GM23338 (cell line): Measurements from ENCODE around the gene CACNA1S. TPM values are rescaled to one million over a fixed set of nuclear protein-coding genes. Genes with fewer than 3 reads are reported as not detected.

Experiments used
- ATAC-seq: fragments of 200-7000 bp; cut with Tn5 transposase; 3 replicates; pipeline ENCODE4 v1.9.1; 2020
- DNase-seq: peaks from one replicate; pipeline ENCODE4 v3.0.0-alpha.2; 2015; ENCODE audit warnings: low spot score
- H2AFZ ChIP-seq: fragments of 200-600 bp; sonication (generic); 2 replicates; pipeline ENCODE4 v1.8.0; 2016; ENCODE audit warnings: antibody characterized with exemption, mild to moderate bottlenecking, moderate library complexity
- H3F3A ChIP-seq: fragments of 200-600 bp; sonication (generic); replicated peaks from 2 replicates; pipeline ENCODE4 v1.8.0; 2017; ENCODE audit warnings: antibody characterized with exemption, mixed run types, low read depth
- H3K27ac ChIP-seq: fragments of 200-600 bp; sonication (generic); 2 replicates; pipeline ENCODE4 v1.6.1; 2016; ENCODE audit warnings: low read depth
- H3K27me3 ChIP-seq: fragments of 200-600 bp; sonication (generic); 2 replicates; pipeline ENCODE4 v1.8.0; 2016; ENCODE audit warnings: mild to moderate bottlenecking, mixed run types, moderate library complexity; ENCODE audit not compliant: insufficient read depth
- H3K36me3 ChIP-seq: fragments of 200-600 bp; sonication (generic); 2 replicates; pipeline ENCODE4 v1.8.0; 2016; ENCODE audit warnings: mild to moderate bottlenecking; ENCODE audit not compliant: insufficient read depth
- H3K4me1 ChIP-seq: fragments of 200-600 bp; sonication (generic); 2 replicates; pipeline ENCODE4 v1.8.0; 2016; ENCODE audit warnings: mild to moderate bottlenecking, moderate library complexity; ENCODE audit not compliant: insufficient read depth
- H3K4me2 ChIP-seq: fragments of 200-600 bp; sonication (generic); 2 replicates; pipeline ENCODE4 v1.7.1; 2017; ENCODE audit warnings: mixed run types
- H3K4me3 ChIP-seq: fragments of 200-600 bp; sonication (generic); 2 replicates; pipeline ENCODE4 v1.6.1; 2016; ENCODE audit warnings: mixed run types
- H3K79me2 ChIP-seq: fragments of 200-600 bp; sonication (generic); replicated peaks from 2 replicates; pipeline ENCODE4 v1.8.0; 2017; ENCODE audit warnings: mild to moderate bottlenecking; ENCODE audit not compliant: insufficient read depth
- H3K9me2 ChIP-seq: fragments of 200-600 bp; sonication (generic); 2 replicates; pipeline ENCODE4 v1.8.0; 2017; ENCODE audit not compliant: insufficient read depth
- H4K20me1 ChIP-seq: fragments of 200-600 bp; sonication (generic); replicated peaks from 2 replicates; pipeline ENCODE4 v1.8.0; 2017; ENCODE audit warnings: mild to moderate bottlenecking; ENCODE audit not compliant: insufficient read depth
- H3K27ac Mint-ChIP-seq: 2 replicates; pipeline ENCODE4 v1.8.0; 2020; ENCODE audit warnings: inconsistent platforms, mild to moderate bottlenecking, moderate library complexity, mixed read lengths
- H3K27me3 Mint-ChIP-seq: 3 replicates; pipeline ENCODE4 v1.8.0; 2022; ENCODE audit warnings: low read depth, mild to moderate bottlenecking, moderate library complexity, mixed read lengths, inconsistent platforms; ENCODE audit not compliant: insufficient read depth, poor library complexity
- H3K36me3 Mint-ChIP-seq: 3 replicates; pipeline ENCODE4 v1.8.0; 2021; ENCODE audit warnings: low read depth, mild to moderate bottlenecking, inconsistent platforms, moderate library complexity, mixed read lengths
- H3K4me1 Mint-ChIP-seq: 3 replicates; pipeline ENCODE4 v1.8.0; 2020; ENCODE audit warnings: mild to moderate bottlenecking, inconsistent platforms, mixed read lengths
- H3K4me3 Mint-ChIP-seq: 3 replicates; pipeline ENCODE4 v1.8.0; 2021; ENCODE audit warnings: moderate library complexity, mild to moderate bottlenecking, inconsistent platforms, mixed read lengths
- H3K9me3 Mint-ChIP-seq: 3 replicates; pipeline ENCODE4 v1.8.0; 2020; ENCODE audit warnings: moderate library complexity, mild to moderate bottlenecking, inconsistent platforms, mixed read lengths
- CREB1 ChIP-seq: fragments of 250-450 bp; sonication (Bioruptor Pico); IDR thresholded peaks from 2 replicates; pipeline ENCODE4 v1.5.0; 2020; ENCODE audit warnings: low read depth, mild to moderate bottlenecking, moderate library complexity
- ETS1 ChIP-seq: IDR thresholded peaks from 2 replicates; pipeline ENCODE4 v1.6.1; 2016; ENCODE audit warnings: antibody characterized with exemption
- EZH2 ChIP-seq: fragments of 200-600 bp; sonication (generic); IDR thresholded peaks from one replicate; pipeline ENCODE4 v1.8.0; 2017; ENCODE audit warnings: antibody characterized with exemption, mild to moderate bottlenecking, low read depth; ENCODE audit not compliant: unreplicated experiment
- EZH2phosphoT487 ChIP-seq: fragments of 200-600 bp; sonication (generic); IDR thresholded peaks from one replicate; pipeline ENCODE4 v1.8.1; 2018; ENCODE audit warnings: antibody characterized with exemption; ENCODE audit not compliant: unreplicated experiment
- JUNB ChIP-seq: IDR thresholded peaks from one replicate; pipeline ENCODE4 v1.6.1; 2016; ENCODE audit warnings: antibody characterized with exemption; ENCODE audit not compliant: unreplicated experiment
- NANOG ChIP-seq: IDR thresholded peaks from 2 replicates; pipeline ENCODE4 v1.6.1; 2016; ENCODE audit warnings: antibody characterized with exemption, borderline replicate concordance
- POLR2AphosphoS5 ChIP-seq: IDR thresholded peaks from 2 replicates; pipeline ENCODE4 v1.6.1; 2016; ENCODE audit warnings: antibody characterized with exemption, low read depth
- REST ChIP-seq: IDR thresholded peaks from one replicate; pipeline ENCODE4 v1.6.1; 2018; ENCODE audit warnings: antibody characterized with exemption; ENCODE audit not compliant: unreplicated experiment
- STAT1 ChIP-seq: IDR thresholded peaks from one replicate; pipeline ENCODE4 v1.6.1; 2016; ENCODE audit warnings: antibody characterized with exemption; ENCODE audit not compliant: unreplicated experiment
- ZNF114 ChIP-seq: fragments of 250-450 bp; sonication (Bioruptor Pico); IDR thresholded peaks from 2 replicates; pipeline ENCODE4 v1.5.0; 2020; ENCODE audit warnings: mild to moderate bottlenecking, moderate library complexity
- ZNF331 ChIP-seq: fragments of 250-450 bp; sonication (Bioruptor Pico); IDR thresholded peaks from 2 replicates; pipeline ENCODE4 v1.5.0; 2020; ENCODE audit warnings: low read depth, mild to moderate bottlenecking, moderate library complexity
- ZNF462 ChIP-seq: fragments of 250-450 bp; sonication (Bioruptor Pico); IDR thresholded peaks from 2 replicates; pipeline ENCODE4 v1.5.0; 2020; ENCODE audit warnings: mild to moderate bottlenecking, moderate library complexity
- polyA plus RNA-seq: library from polyadenylated mRNA; unstranded; fragments of >200 nt; fragmentation: Nextera tagmentation; extraction: Ambion mirVana; gene quantifications from 2 replicates; pipeline ENCODE4 v1.2.1, GENCODE V29; 2016
- total RNA-seq: library from RNA; depleted of rRNA; stranded (reverse); fragments of >200 nt; shearing (Covaris generic); gene quantifications from 2 replicates; pipeline ENCODE4 v1.2.3, GENCODE V29; 2014
- TF ChIP-seq, protein P1 (sequence below), 2 experiments: fragments of 200-600 bp in 1 of 2; sonication (generic) in 1 of 2; conservative IDR thresholded peaks; 2 replicates each; pipeline versions ENCODE4 v1.5.1 to v1.6.1; 2016 to 2017; ENCODE audit warnings: antibody characterized with exemption in 2 of 2, low read depth in 2 of 2, mild to moderate bottlenecking in 2 of 2, moderate library complexity in 1 of 2

The CACNA1S gene
- total and polyA plus RNA-seq, 2 experiments from 2014 or later = 0.03 TPM; not detected in 1

DNA sequence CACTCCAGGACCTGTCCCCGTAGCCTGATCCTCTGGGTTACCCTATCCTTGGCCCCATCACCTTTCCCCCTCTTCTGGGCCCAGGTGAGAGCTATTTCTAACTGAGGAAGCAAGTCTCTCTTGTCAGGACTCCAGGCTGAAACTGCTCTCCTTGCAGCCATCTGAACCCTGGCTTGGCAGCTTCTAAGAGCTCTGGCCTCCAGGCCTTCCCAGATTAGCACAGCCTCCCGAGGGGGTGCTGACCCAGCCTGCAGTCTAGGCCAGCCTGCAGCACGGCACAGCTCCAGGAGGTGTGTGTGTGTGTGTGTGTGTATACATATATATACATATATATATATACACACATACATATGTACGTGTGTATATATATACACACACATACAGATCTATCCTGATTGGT, 17.4 kb downstream of the CACNA1S start:
- Mint-ChIP-seq H3K27me3 (peaks cover 7% of the 10 kb centered on the region), H3K4me1 (peaks cover 8% of the 10 kb centered on the region), H3K9me3 (no peaks in the 10 kb centered on the region), H3K36me3 (no peaks in the 10 kb centered on the region), H3K4me3 (no peak overlapping the region), H3K27ac (no peak overlapping the region)
- Histone ChIP-seq H3F3A (no peaks in the 10 kb centered on the region), H3K27ac (no peak overlapping the region), H3K4me1 (no peaks in the 10 kb centered on the region), H3K4me2 (no peak overlapping the region), H3K9me2 (peaks cover 2% of the 10 kb centered on the region; the same call in 1 of the 2 replicates), H4K20me1 (no peaks in the 10 kb centered on the region), H3K79me2 (no peaks in the 10 kb centered on the region), H3K36me3 (no peaks in the 10 kb centered on the region), H3K4me3 (no peak overlapping the region), H3K27me3 (no peaks in the 10 kb centered on the region), H2AFZ (no peak overlapping the region)
- ATAC-seq (no peak), DNase-seq (no peak)
- TF ChIP-seq CREB1 (no peak), EZH2 (no peak), JUNB (no peak), EZH2phosphoT487 (no peak), NANOG (no peak), STAT1 (no peak), ZNF462 (CRISPR knock-in tag) (no peak), ZNF331 (CRISPR knock-in tag) (no peak), ZNF114 (no peak), REST (no peak), POLR2AphosphoS5 (no peak), ETS1 (no peak)
- TF ChIP-seq, protein P1, sequence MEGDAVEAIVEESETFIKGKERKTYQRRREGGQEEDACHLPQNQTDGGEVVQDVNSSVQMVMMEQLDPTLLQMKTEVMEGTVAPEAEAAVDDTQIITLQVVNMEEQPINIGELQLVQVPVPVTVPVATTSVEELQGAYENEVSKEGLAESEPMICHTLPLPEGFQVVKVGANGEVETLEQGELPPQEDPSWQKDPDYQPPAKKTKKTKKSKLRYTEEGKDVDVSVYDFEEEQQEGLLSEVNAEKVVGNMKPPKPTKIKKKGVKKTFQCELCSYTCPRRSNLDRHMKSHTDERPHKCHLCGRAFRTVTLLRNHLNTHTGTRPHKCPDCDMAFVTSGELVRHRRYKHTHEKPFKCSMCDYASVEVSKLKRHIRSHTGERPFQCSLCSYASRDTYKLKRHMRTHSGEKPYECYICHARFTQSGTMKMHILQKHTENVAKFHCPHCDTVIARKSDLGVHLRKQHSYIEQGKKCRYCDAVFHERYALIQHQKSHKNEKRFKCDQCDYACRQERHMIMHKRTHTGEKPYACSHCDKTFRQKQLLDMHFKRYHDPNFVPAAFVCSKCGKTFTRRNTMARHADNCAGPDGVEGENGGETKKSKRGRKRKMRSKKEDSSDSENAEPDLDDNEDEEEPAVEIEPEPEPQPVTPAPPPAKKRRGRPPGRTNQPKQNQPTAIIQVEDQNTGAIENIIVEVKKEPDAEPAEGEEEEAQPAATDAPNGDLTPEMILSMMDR (conservative IDR thresholded peaks at IDR 0.05; ENCODE audit: low read depth in 2 of 2) = no peak
